GM18511 (cell line): ENCODE results near the gene PRPSAP2.
"Not testable (repeated sequence)": the region's sequence is repeated elsewhere in the genome, so short reads cannot be mapped to it uniquely, and the experiment has no call there.

Experiments used
- ATAC-seq: cut with Tn5 transposase; IDR thresholded peaks from one replicate; pipeline ENCODE4 v1.9.1; 2021; ENCODE audit warnings: mild to moderate bottlenecking, moderate library complexity; ENCODE audit not compliant: unreplicated experiment

The PRPSAP2 gene

DNA sequence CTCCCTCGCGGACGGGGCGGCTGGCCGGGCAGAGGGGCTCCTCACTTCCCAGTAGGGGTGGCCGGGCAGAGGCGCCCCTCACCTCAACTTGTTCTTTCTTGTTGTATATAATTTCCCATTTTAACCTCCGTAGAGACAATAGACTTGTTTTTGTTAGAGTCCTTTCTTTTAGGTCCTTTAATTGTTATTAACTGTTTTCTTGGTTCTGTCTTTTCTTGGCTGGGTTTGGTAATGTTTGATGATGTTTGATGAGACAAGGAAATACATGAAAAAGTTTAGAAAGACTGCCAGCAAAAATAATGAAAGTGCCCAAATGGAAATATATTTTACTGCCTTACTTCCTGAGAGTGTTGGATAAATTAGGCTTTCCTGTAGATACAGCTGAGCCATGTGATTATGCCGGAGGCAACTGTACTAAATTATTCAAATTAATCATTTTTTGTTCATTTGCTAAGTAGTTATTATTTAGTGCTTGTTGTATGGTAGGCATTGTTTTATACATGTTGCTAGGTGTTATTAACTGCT is 30.9 kb downstream of the PRPSAP2 start:
- ATAC-seq: no peak

DNA sequence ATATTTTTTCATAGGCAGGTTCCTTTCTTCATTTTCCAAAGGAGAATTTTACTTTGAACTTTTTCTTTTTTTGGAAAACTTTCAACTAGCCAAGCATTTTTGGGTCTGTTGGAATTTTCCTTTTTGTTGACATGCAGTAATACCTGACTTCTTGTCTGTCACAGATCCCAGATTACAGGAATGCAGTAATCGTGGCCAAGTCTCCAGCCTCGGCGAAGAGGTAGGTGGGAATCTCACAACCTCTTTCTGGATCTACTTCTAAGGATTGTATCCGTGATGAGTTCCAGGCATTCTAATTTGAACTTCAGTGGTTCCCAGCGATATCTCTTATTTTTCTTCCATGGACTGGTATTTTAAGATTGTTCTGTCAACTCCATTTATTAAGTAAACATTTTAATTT is 31.7 kb downstream of the PRPSAP2 start:
- no peak for ATAC-seq

DNA sequence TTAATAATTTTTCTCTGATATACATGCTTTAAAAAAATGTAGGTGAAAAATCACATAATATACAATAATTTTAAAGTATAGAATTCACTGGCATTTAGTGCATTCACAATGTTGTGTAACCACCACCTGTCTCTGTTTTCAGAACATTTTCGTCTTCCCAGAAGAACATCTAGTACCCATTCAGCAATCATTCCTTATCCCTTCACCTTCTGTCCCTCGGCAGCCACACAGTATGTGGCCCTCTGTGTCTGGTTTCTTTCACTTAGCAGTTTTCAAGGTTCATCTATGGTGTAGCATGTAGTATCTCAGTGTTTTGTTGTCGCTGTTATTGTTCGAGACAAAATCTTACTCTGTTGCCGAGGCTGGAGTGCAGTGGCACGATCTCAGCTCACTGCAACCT is 33.6 kb downstream of the PRPSAP2 start:
- no peak for ATAC-seq

DNA sequence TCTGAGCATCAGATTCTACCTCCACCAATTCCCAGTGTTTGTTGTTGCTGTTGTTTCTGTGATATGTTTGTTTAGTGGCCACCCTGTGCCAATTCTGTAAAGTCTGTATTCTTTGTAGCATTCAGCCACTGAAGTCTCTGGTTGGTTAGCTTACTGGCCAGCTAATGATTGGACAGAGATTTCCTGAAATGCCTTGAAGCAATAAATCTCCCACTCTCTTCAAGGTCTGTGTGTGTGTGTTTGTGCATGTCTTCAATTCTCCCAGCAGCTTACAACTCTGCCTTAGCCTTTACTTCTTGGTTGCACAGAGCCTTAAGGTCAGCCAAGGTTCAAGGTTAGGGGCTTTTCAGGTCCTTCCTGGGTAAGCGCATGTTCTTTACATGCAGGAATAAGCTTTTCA is 38.2 kb downstream of the PRPSAP2 start:
- no peak for ATAC-seq

DNA sequence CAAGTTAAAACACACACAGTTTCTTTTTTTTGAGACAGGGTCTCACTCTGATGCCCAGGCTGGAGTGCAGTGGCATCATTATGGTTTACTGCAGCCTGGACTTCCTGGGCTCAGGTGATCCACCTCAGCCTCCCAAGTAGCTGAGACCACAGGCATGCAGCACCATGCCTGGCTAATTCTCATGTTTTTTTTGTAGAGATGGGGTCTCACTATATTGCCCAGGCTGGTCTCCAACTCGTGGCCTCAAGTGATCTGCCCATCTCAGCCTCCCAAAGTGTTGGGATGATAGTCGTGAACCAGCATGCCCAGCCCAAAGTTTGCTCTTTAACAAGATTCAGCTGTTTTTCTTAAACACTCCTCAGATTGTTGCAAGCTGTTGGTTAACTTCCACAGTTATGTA is 39.0 kb downstream of the PRPSAP2 start:
- no peak for ATAC-seq

DNA sequence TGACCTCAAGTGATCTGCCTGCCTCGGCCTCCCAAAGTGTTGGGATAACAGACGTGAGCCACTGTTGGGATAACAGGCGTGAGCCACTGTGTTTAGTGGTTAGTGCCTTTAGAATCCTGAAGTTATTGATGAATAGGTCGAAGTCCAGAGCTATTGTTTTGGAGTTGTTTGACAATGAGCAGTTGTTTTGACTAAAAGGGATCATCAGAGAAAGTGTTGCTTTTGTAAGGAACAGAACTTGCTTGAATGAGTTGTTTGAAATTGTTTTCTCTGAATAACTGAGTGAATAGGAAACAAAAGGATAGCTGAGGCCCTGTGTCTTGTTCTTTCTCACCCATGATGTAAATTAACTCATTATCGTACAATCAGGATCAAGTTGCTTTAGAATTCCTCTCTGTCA is 46.6 kb downstream of the PRPSAP2 start:
- ATAC-seq: no peak

DNA sequence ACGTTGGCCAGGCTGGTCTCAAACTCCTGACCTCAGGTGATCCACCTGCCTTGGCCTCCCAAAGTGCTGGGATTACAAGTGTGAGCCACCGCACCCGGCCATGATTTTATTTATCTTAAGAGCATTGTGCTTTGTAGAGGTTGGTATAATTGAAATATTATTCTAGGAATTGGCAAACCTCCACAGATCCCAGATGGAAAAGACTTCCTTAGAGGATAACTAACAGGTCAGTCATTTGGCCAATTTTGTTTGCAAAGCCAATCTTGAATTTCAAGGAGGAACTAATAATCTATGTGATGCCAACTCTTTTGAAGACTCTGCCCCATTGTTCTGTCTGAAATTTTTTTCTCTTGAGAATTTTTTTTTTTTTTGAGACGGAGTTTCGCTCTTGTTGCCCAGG is 47.3 kb downstream of the PRPSAP2 start:
- ATAC-seq: no peak

DNA sequence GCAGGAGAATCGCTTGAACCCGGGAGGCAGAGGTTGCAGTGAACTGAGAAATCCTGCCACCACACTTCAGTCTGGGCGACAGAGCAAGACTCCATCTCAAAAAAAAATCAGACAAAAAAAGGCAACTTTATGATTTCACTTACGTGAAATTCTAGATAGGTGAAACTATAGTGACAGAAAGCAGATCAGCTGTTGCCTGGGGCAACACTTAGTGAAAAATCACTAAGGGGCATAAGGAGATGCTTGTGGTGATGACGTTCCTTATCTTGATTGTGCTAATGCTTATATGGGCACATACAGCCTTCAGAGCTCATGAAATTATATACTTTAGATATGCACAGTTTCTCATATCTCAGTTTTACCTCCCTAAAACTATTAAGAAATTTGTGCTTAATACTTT is 52.4 kb downstream of the PRPSAP2 start:
- ATAC-seq: no peak

DNA sequence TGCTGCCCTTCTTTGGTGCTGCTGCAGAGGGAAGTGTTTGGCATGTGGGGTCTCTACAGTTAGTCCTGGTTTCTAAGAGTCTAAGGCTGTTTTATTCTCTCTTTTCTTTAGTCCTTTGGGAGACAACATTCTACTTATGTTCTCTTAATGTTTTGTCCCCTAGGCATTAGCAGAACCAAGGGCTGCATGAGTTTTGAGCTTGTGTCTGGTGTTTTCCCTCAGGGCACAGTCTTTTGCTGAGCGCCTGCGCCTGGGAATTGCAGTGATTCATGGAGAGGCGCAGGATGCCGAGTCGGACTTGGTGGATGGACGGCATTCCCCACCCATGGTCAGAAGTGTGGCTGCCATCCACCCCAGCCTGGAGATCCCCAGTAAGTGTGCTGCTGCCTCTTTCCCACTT is 53.0 kb downstream of the PRPSAP2 start:
- no peak for ATAC-seq

DNA sequence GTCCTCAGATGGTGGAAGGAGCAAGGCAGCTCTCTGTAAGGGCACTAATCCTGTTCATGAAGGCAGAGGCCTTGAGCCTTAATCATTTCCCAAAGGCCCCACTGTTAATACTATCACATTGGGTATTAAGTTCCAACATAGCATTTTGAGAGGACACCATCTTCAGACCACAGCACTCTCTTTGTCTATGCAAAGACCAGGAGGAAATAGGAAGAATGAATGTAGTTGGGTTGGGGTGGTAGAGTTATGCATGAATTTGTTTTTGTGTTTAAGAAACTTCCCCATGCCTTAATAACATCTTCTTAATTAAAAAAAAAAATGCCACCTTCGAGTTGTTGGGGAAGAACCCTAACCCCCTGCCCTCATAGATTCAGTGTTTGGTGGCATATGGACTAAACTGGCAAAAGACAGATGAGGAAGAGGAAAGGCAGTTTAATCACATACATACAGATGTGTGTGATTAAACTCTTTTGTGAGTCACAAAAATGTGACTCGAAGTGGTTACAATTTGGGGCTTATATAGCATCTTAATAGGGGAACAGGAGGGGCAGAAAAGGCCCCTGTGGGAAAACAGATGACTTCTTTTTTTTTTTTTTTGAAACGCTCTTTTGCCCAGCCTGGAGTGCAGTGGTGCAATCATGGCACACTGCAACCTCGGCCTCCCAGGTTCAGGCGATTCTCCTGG is 59.0 kb downstream of the PRPSAP2 start:
- no peak for ATAC-seq

DNA sequence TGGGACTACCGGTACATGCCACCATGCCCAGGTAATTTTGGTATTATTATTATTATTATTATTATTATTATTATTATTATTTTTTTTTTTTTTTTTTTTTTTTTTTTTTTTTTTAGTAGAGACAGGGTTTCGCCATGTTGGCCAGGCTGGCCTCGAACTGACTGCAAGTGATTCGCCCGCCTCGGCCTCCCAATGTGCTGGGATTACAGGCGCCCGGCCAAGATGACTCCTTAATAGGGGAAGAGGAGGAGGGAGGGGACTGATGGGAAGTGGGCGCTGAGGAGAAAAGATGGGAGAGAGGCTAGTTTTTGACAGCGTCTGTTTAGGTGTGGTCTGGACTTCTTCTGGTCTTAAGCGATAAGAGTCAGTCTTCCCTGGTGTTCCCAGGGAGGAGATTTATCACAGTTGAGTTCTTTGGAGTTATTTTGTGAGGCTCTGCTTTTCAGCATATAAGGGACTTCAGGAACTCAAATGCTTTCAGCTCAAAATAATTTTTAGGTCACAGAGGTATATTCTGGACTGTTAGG is 59.6 kb downstream of the PRPSAP2 start:
- ATAC-seq: no peak

DNA sequence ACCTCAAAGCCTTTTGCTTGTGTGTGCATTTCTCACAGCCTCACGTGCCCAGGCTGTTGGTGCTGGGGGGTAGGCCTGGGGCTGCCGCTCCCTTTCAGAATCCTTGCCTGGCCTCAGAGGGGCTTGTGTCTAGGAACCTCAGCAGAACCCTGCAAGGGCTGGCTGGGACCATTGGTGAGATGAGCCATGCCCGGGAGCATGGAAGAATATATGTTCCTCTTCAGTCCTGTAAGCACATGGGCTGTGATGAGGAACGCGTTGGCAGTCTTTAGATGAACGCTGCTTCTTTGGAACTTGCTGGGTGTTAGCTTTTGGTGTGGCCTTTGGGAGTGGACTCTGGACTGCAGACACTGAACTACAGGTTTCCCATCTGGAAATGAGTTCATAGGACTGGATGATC is 62.0 kb downstream of the PRPSAP2 start:
- no peak for ATAC-seq

DNA sequence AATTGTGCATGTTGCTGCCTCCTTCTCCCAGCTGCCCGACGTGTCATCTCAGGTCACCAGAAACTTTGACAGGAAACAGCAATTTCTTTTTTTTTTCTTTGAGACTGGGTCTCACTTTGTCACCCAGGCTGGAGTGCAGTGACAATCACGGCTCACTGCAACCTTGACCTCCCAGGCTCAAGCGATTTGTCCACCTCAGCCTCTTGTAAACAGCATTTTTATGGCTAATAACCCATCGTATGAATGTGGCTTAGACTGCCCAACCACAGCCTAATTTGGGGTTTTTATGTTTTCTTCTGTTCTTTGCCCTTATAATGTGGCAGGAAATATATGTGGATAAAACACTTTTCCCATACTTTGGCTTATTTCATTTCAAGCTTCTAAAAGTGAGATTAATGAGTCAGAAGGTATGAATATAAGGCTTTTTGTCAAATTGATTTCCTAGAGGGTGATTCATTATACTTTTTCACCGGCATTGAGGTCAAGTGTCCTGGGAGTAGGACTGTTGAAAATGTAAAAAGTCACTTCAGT is 63.0 kb downstream of the PRPSAP2 start:
- ATAC-seq: no peak

DNA sequence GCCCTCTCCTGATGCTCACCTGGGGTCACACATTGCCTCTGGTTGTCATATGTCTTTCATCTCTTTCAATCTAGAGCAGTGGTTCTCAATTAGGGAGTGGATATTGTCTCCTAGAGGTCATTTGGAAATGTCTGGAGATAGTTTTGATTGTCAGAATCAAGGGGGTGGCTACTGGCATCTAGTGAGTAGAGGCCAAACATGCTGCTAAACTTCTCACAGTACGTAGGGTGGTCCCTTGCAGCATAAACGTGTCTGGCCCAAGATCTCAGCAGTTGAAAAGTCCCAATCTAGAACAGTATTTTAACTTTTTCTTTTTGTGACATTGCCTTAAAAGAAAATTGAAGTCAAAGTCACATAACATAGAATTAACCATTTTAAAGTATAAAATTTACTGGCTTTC is 63.6 kb downstream of the PRPSAP2 start:
- no peak for ATAC-seq

DNA sequence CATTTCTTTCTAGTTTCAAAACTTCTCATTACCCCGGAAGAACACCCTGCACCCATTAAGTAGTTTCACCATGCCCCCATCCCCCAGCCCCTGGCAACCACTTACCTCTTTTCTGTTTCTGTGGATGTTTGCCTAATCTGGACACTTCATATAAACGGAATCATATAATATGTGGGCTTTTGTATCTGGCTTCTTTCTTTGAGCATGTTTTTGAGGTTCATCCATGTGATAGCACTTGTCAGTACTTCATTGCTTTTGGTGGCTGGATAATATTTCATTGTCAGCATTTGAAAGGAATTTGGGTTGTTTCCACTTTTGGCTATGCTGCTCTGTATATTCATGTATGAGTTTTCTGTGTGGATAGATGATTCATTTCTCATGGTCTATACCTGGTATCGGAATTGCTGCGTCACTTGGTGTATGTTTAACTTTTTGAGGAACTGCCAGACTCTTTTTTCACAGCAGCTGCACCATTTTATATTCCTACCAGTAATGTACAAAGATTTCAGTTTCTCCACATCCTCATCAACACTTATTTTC is 64.1 kb downstream of the PRPSAP2 start:
- peak; percentile 81 for ATAC-seq

DNA sequence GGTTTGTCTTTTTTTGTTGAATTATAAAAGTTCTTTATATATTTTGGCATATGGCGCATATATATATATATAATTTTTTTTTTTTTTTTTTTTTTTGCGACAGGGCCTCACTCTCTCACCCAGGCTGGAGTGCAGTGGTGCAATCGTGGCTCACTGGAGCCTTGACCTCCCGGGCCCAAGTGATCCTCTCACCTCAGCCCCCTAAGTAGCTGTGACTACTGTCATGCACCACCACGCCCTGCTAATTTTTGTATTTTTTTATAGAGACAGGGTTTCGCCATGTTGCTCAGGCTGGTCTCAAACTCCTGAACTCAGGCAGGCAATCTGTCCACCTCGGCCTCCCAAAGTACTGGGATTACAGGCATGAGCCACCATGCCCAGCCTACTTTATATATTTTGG is 64.7 kb downstream of the PRPSAP2 start:
- ATAC-seq: not testable (repeated sequence)

DNA sequence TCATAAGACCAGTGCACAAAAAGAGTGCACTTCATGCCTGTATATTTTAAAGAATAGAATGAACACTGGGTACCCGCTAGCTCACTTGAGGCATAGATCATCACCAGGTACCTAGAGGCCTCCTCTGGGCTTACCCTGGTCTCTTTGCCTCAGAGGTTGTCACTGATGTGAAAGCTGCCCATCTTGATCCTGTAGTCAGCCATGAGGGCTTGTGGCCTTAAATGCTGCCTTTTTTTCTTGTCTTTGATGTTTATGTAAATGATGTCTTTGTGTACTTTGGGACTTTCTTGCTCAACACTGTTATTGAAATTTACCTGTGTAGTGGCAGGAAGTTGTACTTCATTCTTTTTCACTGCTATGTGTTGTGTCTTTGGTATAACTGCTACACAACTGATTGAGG is 67.3 kb downstream of the PRPSAP2 start:
- ATAC-seq: no peak

DNA sequence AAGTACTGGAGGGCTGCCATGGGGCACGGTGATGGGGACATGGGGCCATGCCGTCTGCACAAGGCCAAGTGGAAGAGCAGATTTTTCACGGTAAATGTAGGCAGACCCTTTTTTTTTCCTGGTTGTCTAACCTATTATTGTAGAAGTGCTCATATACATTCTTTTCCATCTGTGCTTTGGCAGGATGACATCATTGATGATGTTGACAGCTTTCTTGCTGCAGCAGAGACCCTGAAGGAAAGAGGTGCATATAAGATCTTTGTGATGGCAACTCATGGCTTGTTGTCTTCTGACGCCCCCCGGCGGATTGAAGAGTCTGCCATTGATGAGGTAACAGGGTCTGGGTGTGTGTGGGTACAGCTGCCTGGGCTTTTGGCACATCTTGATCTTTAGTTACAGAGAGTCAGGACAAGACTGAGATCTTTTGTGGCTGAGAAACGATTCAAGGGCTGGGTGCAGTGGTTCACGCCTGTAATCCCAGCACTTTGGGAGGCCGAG is 70.7 kb downstream of the PRPSAP2 start:
- no peak for ATAC-seq

DNA sequence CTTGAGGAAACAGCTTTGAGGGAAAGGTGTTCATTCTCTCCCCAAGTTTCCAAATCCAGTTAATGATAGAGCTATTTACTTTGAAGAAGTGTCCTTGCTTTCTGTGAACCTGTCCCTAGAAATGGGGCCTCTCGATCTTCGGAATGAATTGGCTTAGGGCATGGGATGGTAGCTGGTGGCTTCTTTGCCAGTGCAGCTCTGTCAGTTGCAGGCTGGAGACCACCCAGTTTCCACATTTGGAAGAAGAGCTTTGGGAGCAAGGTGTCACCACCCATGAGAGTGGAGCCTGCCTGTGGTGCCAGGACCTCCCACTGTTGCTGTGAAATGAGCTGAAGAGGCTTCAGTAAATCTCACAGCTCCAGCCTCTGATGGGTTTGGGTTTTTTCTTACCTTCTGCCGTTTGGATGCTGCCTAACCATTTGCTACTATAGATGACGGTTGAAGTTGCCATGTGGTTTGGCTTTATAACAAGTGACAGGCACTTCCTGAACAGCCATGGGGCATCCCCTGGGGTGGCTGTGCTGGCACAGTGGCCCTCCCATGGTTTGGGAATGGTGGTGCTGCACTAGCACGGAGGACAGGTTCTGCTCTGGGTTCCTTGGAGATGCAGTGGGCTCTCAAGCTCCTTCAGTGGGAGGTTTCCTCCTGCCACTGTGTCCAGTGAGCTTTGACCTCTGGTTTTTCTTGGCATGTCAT is 74.6 kb downstream of the PRPSAP2 start:
- no peak for ATAC-seq

DNA sequence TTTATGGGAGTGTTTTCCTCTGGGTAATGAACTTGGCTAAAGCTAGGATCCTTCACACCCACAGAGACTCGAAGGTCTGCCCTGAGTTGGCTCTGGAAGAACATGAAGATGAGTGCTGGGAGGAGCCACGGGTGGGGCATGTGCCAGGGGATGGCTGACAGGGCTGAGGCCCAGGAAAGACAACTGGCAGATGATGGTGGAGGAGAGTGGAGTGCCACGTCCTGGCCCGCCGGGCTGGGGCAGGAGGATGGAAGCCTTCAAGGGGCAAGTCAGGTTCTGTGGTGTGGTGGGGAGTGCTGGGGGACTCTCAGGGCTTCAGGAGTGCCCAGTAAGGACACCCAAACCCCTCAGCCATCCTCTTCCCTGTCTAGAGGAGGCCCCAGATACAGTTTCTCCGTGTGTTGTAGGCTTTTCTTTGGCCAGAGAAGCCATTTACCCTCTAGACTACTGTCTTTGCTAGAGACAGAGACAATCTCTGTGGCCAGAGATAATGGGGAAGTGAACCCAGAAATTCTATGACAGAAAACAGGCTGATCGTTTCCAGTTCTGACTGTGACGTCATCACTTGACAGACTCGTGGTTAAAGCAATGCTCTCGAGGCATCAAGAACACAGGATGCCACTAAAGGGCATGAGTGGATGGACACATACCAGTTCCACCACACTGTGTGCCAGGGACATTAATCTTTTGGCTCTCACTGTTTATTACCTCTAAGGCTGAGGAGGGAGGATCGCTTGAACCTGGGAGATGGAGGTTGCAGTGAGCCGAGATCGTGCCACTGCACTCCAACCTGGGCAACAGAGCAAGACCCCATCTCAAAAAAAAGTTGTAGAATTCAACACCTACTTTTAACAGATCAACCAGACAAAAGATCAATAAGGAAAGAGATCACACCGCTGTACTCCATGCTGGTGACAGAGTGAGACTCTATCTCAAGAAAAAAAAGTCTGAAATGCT is 75.4 kb downstream of the PRPSAP2 start:
- no peak for ATAC-seq
